HFF-Myc (cell line): ENCODE results near the gene FAR2.

Experiments
- DNase-seq: peaks from one replicate; pipeline ENCODE4 v3.0.0-alpha.2; 2011; ENCODE audit warnings: low read depth; ENCODE audit errors: extremely low read depth
- H3K4me3 ChIP-seq: replicated peaks from 2 replicates; pipeline ENCODE4 v1.5.1; 2011; ENCODE audit warnings: low read depth, mild to moderate bottlenecking, control low read depth, low read length
- CTCF ChIP-seq: IDR thresholded peaks from 2 replicates; pipeline ENCODE4 v1.5.1; 2012; ENCODE audit warnings: mild to moderate bottlenecking, low read depth, low read length, control low read depth; ENCODE audit errors: missing control alignments

The FAR2 gene

GRCh38 chr12:29207120-29207519 is 58.0 kb downstream of the FAR2 start:
- TF ChIP-seq CTCF: no peak
- no peak for DNase-seq
- H3K4me3 ChIP-seq: no peak overlapping the region

GRCh38 chr12:29208060-29208459 is 59.0 kb downstream of the FAR2 start:
- no peak overlapping the region for H3K4me3 ChIP-seq
- no peak for TF ChIP-seq CTCF
- no peak for DNase-seq

GRCh38 chr12:29208936-29209701 is 60.0 kb downstream of the FAR2 start:
- no peak overlapping the region for H3K4me3 ChIP-seq
- no peak for DNase-seq
- TF ChIP-seq CTCF: no peak

- DNase-seq: no peak
- no peak for TF ChIP-seq CTCF
Measured at GRCh38 chr12:29211696-29212095, 62.6 kb downstream of the FAR2 start.

GRCh38 chr12:29212682-29213403 is 63.8 kb downstream of the FAR2 start:
- DNase-seq: no peak
- no peak for TF ChIP-seq CTCF

More at GRCh38 chr12:29211696-29212095, 62.6 kb downstream of the FAR2 start:
- H3K4me3 ChIP-seq: no peak overlapping the region

GRCh38 chr12:29216266-29216665 is 67.2 kb downstream of the FAR2 start:
- no peak for DNase-seq
- TF ChIP-seq CTCF: no peak
- no peak overlapping the region for H3K4me3 ChIP-seq

More at GRCh38 chr12:29212682-29213403, 63.8 kb downstream of the FAR2 start:
- no peak overlapping the region for H3K4me3 ChIP-seq
